ENCODE data around the gene HPSE.

Gene HPSE

DNA sequence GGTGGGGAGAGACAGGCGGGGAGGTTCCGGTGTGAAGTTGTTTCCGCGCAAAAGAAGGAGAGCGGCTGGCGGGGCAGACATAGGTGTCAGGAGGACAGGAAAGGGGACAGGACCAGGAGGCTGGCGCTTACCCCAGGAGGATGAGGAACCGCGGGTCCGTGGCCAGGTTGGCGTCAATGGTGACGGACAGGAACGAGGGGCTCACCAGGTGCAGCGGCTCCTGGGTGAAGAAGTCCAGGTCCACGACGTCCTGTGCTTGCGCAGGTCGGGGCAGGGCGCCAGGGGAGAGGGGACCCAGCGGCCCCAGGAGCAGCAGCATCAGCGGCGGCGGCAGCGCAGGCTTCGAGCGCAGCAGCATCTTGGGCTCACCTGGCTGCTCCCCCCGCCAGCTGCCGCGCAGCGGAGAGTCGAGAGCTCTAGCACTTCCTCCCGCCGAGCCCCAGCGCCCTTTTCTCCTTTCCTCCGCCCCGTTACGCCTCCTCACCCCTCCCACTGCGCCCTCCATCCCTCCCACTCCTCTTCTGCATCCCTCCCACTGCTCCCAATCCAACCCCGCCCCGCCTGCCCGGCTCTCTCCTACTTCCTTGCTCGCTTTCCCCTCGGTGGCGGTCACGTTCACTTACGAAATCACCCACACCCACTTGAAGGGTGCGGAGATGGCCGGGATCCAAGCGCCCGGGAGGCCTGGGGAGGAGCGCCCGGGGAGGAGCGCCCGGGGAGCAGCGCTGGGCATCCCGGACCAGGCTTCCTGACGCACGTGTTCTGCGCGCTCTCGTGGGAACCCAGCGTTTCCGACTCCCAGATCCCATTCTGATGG is at the start of gene HPSE:
Gene HPSE (minus strand): TSS at position 424 of the 817 bp plus-strand sequence. CDS start 66 bp downstream, at position 358.
- peak; percentile 52 for DNase-seq (ENCODE audit: low read depth)

DNA sequence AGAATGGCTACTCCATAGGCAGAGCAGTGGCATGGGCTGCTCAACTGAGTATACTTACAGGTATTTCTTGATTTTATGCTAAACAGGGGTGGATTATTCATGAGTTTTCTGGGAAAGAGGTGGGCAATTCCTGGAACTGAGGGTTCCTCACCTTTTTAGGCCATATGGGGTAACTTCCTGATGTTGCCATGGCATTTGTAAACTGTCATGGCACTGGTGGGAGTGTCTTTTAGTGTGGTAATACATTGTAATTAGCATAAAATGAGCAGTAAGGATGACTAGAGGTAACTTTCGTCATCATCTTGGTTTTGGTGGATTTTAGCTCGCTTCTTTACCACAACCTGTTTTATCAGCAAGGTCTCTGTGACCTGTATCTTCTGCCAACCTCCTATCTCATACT is 48.2 kb upstream of the HPSE start:
- no peak for DNase-seq (ENCODE audit: low read depth)

DNA sequence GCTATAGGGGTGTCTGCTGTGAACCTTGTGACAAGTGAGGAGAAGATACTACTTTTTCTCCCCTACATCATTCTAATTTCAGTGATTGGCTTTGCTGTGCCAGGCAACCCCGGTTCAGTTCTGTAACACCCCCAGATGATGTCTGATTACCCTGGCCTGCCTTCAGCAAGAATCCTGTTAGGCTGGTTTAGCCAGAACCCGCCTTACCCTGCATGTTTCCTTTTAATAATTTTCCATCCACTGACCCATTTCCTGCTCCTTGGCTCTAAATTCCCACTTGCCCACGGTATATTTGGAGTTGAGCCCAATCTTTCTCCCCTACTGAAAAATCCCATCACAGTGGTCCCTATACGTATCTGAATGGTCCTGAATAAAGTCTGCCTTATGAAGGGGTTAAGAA is 46.5 kb upstream of the HPSE start:
- DNase-seq (ENCODE audit: low read depth): no peak

DNA sequence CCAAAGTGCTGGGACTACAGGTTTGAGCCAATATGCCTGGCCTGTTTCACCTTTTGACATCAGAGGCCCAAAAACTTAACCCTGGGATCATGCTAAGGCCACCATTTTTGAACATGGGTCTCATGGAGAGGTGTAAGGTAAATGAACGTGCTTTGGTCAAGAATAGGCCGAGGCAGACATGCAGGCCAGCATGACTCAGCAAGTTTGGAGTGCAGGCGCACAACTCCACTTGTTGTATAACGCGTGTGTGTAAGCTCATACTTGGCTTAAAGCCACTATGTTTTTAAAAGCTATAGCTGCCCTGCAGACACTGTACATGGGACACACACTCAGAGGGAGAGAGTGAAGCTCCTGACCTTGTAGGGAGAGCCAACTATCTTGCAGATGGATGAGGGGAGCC is 43.8 kb upstream of the HPSE start:
- DNase-seq (ENCODE audit: low read depth): no peak

DNA sequence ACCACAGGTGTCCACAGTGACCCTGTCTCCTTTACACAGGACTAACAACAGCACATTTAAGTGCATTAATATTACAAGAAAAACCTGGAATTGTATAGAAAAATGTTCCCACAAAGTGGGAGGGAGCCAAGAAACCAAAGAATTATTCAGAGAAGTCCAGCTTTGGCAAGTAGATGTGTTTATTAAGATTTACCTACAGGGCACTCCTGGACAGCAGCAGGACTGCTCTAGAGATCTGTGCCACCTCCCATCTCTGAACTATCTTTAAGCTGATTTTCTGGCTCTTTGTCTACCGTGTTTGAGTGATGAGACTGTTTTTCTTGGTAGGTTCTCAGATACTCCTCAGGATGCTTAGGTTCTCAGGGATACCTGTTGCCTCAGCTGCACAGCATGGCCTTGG is 38.3 kb upstream of the HPSE start:
- no peak for DNase-seq (ENCODE audit: low read depth)

DNA sequence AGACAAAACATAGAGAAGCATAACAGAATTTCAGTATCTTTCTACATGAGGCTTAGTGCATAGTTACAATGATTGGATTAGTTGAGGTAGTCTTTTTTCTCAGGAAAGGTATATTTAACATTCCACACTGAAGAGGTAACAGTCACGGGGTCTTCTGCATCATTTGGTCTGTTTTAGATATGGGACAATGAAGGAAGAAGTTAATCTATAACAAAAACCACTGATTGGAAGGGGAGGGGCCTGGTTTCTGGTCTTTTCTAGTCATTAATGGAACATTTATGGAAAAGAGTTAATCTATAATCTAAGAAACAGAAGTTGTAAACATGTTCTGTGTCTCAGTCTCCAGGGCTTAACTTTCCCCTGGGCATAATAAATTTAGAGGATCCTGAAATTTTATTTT is 37.3 kb upstream of the HPSE start:
- DNase-seq (ENCODE audit: low read depth): no peak

DNA sequence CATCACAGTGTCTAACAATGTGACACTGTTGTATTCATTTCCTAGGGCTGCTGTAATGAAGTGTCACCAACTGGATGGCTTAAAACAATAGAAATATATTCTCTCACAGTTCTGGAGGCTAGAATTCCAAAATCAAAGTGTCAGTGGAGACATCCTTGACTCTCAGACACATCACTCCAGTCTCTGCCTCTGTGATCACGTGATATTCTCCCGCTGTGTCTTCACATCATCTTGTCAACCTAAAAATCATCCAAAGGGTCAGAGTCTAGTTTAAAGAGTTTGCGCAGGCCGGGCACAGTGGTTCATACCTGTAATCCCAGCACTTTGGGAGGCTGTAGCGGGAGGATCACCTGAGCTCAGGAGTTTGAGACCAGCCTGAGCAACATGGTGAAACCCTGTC is 36.6 kb upstream of the HPSE start:
- no peak for DNase-seq (ENCODE audit: low read depth)

DNA sequence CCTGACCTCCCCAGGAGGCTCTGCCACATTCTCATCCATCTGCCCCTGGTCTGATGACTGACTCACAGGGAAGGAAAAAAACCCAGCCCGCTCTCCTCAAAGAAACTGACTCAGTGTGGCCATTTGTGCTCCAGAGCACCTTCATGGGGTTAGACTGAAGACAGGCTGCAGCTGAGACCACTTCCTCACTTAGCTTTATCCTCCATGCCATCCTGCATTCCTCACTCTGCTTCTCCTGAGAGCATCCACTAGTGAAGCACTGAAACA is 35.9 kb upstream of the HPSE start:
- DNase-seq (ENCODE audit: low read depth): no peak

DNA sequence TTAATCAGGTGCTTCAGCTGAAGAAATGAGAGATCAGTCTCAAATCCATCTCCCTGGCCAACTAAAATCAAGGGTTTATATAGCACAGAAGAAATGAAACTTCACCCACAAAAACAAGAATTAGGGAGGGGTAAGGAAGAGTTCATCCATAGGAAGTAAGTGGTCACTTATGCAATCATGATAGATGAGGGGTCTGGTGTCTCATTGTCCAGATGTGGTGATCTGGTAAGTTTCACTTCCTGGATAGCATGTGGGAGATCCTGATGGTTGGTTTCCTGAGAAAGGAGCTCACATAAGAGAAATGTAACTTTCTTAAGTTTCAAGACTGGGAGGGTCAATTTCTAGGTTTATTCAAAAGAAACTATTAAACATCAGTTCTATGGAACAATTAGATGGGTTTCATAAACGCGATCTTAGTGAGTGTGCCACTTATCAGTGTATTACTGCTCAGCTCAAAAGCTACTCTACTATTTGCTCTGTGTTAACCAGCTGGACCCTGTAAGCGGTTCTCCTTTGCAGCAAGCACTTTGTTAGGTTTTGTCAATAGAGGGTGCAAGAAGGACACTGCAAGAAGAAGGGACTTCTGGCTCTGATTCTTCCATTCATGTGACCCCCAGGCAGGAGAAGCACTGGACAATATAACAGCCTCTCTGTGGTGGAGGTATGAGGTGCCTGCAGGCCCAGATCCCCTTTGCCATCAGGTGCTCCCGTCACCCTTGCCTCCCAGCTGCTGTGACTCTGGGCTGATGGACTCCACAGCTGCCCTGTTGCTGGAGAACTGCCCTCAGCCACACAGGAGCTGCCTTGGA is 35.4 kb upstream of the HPSE start:
- no peak for DNase-seq (ENCODE audit: low read depth)

DNA sequence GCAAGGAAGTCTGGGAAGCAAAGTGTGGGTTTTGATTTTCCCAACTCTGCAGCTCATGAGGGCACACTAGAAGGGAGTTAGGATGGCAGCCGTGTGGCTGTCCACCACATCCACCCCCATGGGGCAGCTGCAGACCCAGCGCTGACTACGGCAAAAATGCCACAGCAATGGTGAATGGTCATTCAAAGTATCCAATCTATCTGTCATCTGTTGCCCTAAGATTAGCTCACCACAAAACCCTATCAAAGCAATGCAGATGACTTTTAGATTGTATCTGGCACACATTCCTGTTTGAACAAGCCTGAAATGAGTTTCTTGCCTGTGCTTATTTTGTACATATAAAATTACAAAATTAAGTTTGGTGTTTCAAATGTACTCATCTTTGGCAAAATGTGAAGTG is 29.7 kb upstream of the HPSE start:
- DNase-seq (ENCODE audit: low read depth): no peak

DNA sequence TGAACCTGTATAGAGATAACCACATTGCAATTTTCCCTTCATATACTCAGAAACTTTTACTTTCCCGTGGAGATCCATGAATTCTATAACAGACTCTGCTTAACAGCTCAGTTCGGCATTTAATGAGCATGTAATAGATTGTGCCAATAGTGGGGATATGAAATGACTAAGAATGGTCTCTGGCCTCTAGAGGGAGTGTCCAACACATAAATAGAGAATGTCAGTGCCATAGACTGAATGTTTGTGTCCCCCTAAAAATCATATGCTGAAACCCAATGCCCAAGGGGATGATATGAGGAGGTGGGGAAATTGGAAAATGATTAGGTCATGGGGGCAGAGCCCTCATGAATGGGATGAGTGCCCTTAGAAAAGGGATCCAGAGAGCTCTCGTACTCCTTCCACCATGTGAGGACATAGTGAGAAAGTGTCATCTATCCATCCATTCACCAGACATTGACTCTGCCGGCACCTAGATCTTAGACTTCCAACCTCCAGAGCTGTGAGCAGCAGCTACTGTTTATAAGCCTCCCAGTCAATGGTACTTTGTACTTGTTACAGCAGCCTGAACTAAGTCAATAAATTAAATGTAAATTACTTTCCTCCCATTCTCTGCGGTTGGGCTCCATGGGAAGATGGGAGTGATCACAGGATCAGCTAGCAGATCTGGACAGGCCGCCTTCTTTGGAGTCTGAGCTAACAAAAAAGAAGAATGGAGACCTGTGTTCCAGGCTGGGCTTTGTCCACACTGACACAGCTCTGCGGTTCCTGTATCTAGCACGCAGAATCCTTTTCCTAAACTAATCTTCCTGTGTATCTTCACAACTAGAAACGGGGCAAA is 28.1 kb upstream of the HPSE start:
- DNase-seq (ENCODE audit: low read depth): no peak

DNA sequence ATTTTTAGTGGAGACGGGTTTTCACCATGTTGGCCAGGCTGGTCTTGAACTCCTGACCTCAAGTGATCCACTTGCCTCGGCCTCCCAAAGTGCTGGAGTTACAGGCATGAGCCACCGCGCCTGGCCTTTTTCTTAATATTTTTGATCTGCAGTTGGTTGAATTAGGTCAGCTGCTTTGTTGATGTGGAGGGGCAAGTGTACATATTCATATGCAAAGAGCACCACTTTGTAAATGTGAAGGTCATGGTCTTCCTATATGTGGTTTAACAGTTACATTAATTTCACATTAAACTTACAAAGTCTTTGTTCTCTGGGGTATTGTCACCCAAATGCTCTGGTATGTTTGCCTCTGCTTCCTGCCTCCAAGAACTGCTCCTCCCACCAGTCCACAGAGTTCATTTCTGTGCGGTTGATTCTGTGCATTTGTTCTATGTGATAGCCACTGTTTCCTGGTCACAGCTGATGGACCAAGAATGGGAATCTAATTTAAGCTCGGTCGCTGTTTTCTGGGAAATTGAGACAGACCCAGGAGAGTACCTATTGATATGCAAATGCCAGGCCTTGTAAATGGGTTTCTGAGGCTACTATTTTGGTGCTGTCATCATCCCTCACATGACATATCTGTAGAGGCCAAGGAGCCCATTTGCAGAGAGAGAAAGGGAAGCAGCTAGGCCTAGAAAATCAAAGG is 26.9 kb upstream of the HPSE start:
- DNase-seq (ENCODE audit: low read depth): no peak

DNA sequence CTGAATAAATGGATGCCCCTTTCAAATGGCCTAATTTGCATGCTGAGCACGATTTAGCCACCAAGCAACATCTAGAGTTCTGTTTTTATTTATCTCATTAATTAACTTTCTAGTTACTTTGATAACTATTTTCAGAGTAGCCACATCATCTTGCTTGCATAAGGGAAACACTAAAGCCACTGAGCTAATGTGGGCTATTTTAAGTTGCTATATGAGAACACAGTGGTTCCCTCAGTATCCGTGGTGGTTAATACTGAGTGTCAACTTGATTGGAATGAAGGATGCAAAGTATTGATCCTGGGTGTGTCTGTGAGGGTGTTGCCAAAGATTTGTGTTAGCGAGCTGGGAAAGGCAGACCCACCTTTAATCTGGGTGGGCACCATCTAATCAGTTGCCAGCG is 25.4 kb upstream of the HPSE start:
- no peak for DNase-seq (ENCODE audit: low read depth)

DNA sequence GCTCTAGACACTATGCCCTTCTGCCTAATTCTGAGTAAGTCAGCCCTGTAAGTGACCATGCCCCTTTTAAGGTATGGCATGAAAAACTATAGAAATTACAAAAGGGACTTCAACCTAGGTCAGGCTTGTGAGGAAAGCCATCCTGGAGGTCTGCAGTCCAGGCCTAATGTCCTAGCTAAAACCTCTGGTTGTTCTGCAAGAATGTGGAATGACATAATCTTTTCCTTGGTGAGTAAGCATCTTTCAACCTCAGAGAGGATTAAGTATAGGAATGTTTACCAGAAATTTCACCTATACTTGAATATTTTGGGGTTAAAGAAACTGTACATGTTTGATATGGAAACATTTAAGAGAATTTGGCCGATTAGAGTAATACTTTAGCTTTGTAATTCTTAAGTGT is 23.8 kb upstream of the HPSE start:
- no peak for DNase-seq (ENCODE audit: low read depth)

DNA sequence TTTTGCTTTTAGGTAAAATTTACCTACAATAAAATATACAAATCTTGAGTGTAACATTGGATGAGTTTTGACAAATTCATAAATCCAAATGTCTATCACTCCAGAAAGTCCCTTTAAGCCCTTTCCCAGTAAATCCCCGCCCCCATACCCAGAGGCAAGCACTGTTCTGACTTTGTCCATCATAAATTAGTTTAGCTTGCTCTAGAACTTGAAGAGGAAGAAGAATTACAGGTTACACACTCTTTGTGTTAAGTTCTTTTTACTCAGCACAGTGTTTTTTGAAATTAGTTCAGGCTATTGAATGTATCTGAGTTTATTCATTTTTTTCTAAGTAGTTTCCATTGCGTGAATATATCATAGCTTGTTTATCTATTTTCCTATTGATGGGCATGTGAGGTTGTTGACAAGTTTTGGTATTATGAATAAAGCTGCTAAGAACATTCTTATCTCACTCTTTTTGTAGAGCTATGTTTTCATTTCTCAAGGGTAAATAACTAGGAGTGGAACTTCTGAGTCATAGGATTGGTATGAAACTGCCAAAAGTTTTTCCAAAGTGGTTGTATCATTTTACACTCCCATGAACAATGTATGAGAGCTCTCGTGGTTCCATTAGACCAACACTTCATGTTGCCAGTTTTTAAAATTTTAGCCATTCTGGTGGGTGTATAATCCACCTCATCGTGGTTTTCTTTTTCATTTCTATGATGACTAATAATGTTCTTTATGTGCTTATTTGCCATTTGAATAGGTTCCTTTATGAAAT is 22.4 kb upstream of the HPSE start:
- no peak for DNase-seq (ENCODE audit: low read depth)

DNA sequence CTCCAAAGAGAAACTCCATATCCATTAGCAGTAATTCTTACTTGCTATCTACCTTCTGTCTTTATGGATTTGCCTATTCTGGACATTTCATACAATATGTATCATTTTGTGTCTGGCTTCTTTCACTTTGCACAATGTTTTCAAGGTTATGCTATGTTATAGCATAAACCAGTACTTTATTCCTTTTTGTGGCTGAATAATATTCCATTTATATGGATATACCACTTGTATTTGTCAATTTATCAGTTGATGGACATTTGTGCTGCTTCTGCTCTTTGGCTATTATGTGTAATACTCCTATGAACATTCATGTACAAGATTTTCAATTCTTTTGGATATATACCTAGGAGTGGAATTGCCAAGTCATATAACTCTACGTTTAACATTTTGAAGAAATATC is 18.9 kb upstream of the HPSE start:
- no peak for DNase-seq (ENCODE audit: low read depth)

DNA sequence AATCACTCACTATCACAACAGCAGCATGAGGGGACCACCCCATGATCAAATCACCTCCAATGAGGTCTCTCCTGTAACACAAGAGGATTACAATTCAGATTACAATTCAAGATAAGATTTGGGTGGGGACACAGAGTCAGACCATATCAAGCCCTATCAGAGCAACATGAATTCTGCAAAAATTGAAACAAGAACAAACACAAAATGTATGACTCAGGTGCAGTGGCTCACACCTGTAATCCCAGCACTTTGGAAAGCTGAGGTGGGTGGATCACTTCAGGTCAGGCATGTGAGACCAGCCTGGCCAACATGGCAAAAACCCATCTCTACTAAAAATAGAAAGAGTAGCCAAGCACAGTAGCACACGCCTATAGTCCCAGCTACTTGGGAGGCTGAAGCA is 13.4 kb upstream of the HPSE start:
- no peak for DNase-seq (ENCODE audit: low read depth)

DNA sequence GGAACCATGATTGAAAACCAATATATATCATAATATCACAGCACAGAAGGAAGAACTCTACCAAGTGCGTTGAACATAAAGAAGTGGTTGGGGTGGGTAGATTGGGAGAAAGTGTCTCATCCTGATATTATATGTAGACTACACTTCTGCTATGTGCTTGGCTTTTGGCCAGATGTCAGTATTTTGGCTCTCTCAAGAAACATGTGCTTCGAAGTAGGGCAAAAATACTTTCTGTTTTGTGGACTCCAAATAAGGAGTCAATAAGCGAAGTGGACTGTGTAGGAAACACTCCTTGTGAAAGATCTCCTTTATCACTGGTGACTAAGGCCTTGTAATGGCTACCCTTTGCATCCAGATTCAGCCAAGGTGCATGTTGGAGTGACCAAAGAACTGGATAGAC is 7.8 kb upstream of the HPSE start:
- DNase-seq (ENCODE audit: low read depth): no peak

DNA sequence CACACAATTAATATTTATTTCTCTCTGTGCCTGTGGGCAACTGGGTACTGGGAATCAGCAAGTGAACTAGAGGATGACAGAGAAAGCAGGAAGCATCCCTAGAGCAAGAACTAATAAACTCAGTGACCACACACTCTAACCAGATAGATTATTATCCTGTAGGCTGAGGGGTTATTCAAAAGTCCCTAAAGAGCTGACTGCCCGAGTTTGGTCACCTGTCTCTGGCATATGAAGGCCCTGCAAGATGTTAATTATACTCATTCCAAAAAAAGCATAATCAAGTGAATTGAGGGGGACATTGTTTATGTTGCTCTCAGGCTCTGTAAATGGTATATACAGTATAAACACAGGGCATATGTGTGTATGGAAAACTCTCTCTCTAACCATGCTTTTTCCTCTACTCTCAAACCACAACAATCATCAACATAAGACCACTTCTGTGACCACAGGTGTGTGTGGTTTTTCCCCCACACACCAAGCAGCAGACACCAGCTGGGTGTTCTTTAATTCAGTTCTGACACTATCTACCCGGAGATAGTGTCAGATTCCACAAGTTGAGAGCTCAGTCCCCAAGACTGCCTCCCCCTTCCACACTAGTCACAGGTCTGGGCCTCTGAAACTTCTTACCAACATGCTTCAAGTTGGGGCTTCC is 6.2 kb upstream of the HPSE start:
- no peak for DNase-seq (ENCODE audit: low read depth)

DNA sequence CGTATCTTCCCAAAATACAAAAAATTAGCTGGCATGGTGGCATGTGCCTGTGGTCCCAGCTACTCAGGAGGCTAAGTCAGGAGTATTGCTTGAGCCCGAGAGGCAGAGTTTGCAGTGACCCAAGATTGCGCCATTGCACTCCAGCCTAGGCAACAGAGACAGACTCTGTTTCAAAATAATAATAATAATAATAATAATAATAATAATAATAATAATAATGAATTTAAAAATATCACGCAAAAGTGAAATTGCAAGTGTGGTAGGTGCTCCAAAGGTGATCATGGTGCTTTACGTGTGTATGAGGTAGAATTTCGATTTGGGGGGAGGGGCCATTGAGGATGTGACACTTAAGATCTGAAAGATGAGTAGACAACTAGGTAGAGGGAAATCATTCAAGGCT is 4.9 kb upstream of the HPSE start:
- DNase-seq (ENCODE audit: low read depth): no peak

DNA sequence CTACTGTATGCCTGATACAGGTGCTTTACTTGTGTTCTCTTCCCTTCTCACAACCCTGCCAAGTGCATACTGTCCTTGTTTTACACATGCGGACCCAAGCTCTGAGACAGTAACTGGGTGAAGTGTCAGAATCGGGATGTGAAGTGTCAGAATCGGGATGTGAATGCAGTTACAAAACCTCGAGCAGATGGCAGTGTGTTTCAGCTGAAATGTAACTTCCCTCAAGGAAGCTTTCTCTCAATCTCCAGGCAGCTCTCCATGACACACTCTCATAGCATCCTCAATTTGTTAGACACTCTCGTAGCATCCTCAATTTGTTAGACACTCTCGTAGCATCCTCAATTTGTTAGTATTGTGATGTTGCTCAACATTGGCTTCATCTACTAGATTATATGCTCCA is 1.1 kb upstream of the HPSE start:
- DNase-seq (ENCODE audit: low read depth): no peak

All from stimulated activated CD4-positive, alpha-beta T cell treated with anti-CD3 and anti-CD28 coated beads, Interleukin-2, amount 100 ng/mL, for 4 hours (primary cell).